ENCODE measurements around the gene TEX44.

GRCh38 chr2:231568098-231568784, 24.4 kb upstream of the TEX44 start:
- TF ChIP-seq CTCF (IDR thresholded peaks at IDR 0.05 in 2 of 3, conservative IDR thresholded peaks at IDR 0.05 in 1 of 3; ENCODE audit: borderline replicate concordance in 1 of 3, insufficient read depth in 1 of 3, low read depth in 2 of 3, low read length in 2 of 3) (no peak), POLR2A (IDR thresholded peaks at IDR 0.05; ENCODE audit: borderline replicate concordance, extremely low read depth, insufficient read depth, insufficient read length) (no peak), RAD21 (IDR thresholded peaks at IDR 0.05; ENCODE audit: low read depth) (no peak), POLR2AphosphoS5 (IDR thresholded peaks at IDR 0.05; ENCODE audit: low read depth, low read length) (no peak), MAX (IDR thresholded peaks at IDR 0.05) (no peak), JUND (IDR thresholded peaks at IDR 0.05) (no peak), SRF (IDR thresholded peaks at IDR 0.05; ENCODE audit: low read depth) (no peak), CEBPB (IDR thresholded peaks at IDR 0.05; ENCODE audit: low read depth) (no peak), YY1 (IDR thresholded peaks at IDR 0.05; ENCODE audit: extremely low read depth, insufficient replicate concordance, low read depth, low read length) (no peak), EZH2phosphoT487 (IDR thresholded peaks at IDR 0.05; ENCODE audit: borderline replicate concordance) (no peak), EZH2 (IDR thresholded peaks at IDR 0.05) (no peak), SIN3A (IDR thresholded peaks at IDR 0.05; ENCODE audit: low read depth) (no peak)
